ENCODE measurements around the gene XIRP2.

The XIRP2 gene

DNA sequence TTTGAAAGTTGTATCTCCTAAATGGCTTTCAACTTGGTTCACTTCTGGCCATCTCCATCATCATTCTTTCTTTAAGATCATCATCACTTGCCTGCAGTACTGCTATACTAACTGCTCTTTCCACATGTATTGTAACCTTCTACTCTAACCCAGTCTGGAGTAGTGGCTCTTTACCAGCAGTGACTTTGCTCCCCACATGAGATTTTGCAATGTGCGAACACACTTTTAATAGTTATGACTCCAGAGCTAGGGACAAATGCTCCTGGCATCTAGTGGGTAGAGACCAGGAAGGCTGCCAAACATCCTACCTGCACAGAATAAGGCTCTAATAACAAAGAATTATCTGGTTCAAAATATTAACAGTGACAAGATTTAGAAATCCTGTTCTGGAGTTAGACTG, 243.8 kb downstream of the XIRP2 start:
- in situ Hi-C loops (cut with MboI; ENCODE audit: low sequenced_read_pairs), result no loop called here

DNA sequence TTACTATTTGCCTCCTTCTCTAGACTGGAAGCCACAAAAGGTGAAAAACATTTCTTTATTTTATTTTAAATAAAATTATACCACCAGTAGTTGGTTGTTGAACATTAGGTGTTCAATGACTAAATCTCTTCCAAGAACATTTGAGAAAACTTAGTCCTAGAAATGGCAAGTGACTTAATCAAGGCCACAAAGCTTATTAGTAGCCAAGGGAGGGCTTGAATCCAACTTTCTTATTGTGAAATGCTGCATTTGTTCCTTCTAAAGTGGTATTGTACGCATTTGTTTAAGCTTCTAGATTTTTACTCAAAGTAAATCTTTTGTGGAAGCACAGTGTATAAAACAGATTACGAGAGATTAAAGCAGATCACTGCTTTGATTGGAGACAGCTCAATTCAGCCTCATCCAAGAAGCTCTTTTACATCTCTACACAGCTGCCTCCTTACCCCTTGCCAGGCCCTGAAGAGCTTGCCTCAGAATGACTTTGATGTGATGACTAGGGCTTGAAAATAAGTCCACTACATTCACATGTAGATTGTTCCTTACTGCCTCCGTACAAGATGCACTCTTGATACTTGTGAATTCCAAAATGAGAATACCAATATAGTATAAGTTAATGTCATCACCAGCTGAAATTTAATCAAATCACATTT, 244.8 kb downstream of the XIRP2 start:
- in situ Hi-C loops (cut with MboI; ENCODE audit: low sequenced_read_pairs), result no loop called here

DNA sequence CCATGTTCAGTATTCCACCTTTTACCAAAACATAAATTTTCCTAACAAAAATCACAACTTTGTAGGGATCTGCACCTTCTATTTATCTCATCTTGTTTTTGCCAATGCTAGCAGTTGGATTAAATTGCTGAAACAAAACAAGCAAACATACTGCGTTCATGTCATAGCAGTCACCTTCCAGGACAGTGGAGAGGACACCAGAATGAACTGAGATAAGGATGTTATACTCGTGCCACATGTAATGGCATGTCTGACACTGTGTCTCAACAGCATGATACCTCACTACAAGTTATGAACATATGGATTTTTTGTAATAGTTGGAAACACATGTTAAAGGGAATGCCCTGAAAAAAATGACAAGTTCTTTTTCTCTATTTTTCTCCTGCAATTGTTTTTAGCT, 245.3 kb downstream of the XIRP2 start:
- in situ Hi-C loops (cut with MboI; ENCODE audit: low sequenced_read_pairs), result no loop called here

DNA sequence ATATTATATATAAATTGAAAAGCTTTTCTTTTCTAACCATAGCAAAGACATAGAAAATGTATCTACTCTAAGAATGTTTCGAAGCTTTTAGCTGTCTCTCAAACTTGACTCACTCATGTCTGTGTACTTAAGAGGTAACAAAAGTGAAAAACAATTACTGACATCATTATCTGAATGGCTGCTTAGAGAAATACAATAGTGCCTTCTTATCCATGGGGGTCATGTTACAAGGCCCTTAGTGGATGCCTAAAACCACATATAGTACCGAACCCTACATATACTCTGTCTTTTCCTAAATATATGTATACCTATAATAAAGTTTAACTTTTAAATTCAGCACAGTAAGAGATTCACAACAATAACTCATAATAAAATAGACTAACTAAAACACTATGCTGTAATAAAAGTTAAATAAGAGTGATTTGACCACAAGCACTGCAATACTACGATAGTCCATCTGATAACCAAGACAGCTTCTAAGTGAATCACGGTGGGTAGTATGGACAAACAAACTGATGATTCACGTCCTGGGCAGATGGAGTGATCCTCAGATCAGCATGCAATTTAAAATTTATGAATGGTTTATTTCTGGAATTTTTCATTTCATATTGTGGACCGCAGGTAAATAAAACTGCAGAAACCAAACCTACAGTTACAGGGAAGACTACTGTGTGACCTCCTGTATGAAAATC, 246.2 kb downstream of the XIRP2 start:
- in situ Hi-C loops (cut with MboI; ENCODE audit: low sequenced_read_pairs), result no loop called here

DNA sequence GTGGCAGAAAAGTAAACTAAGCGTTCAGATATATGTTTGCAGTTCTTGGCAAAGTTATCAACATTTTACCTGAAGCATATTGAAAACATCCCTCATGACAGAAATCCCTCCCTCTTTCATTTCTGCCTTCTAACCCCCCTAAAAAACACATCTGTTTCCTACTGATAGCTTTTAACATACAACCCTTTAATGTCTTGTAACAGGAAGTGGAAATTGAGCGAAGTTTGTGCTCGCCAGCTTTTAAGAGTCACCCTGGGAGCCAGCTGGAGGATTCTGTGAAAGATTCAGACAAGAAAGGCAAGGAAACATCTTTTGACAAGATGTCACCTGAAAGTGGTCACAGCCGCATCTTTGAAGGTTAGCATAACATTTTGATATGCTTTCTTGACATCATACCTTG, 247.4 kb downstream of the XIRP2 start:
- in situ Hi-C loops (cut with MboI; ENCODE audit: low sequenced_read_pairs), result no loop called here

DNA sequence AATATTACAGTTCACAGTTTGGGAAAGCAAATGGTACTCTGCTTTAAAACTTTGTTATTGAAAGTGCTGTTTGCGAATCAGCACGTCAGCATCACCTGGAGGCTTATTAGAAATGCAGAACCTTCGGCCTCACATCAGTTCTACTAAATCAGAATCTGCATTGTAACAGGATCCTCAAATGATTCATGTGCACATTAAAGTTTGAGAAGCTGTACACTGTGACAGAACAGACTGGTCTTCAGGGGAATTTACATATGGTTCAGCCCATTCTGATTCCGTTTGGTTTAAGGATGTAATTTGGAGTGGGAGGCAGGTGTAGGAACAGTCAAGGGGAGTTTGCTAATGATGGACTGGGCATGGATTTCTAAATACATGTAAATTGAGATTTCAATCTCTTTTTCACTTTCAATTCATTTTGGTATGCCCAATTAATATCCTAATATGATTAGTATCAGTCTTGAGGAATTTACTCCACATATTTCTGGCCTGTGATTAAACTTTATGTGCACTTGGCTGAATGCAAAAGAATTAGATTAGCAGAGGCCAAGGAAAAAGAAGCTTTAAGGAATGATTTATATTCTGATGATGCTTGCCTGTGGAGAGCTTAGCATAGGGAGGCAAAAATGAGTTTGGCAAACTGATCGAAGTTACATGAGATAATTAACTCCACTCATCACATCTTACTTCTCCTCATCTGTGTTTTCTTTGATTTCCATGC, 248.8 kb downstream of the XIRP2 start:
- in situ Hi-C loops (cut with MboI; ENCODE audit: low sequenced_read_pairs), result no loop called here

DNA sequence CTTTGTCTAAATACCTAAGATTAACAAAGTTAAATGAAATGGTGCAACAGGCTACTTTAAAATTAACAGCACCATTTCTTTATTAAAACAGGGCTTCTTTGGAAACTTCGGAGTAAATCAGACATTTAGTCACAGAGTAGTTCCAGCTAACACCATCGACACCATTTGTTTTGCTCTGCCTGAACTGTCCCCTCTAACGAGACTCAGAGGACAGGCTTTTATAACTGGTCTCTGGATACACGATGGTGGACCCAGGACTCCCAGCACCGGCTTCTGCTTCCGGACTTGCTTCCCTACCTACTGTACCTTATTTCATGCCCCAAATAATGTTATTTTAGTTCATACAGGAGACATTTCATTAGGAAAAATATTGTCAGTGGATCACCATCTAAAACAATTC, 252.1 kb downstream of the XIRP2 start:
- in situ Hi-C loops (cut with MboI; ENCODE audit: low sequenced_read_pairs), result no loop called here

DNA sequence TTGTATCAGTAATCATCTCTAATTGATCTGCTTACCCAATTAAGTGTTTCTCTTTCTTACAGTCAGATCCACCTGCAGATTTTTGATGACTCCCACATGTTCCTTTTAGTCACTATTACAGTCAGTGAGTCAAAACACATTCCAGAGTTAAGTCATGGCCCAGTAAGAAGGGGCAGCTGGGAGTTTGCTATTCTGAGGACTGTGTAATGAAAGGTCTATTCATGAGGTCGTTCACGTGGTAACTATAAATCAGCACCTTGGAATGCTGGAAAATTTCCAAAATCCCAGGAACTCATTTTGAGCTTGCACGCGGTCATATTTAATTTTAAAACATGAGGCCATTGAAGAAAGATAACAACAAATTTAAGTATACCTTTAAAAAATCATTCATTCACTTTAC, 252.5 kb downstream of the XIRP2 start:
- in situ Hi-C loops (cut with MboI; ENCODE audit: low sequenced_read_pairs), result no loop called here

DNA sequence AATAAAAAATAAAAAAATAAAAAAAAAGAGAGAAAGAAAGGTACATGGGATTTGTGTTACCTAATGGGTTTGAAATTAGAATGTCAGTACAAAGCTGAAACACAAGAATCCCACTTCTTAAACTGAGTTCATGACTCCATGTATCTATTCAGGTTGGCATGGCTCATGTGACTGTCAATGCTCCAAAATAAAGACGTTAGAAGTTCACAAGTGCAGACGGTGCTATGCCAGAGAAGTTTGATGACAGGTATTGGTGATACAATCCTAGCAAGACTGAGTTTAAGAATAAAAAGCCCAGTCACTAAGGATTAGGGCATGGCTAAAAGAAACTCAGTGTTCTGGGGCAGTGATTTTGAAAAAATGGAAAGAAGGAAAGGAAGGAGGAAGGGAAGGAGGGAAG, 254.3 kb downstream of the XIRP2 start:
- in situ Hi-C loops (cut with MboI; ENCODE audit: low sequenced_read_pairs), result no loop called here

DNA sequence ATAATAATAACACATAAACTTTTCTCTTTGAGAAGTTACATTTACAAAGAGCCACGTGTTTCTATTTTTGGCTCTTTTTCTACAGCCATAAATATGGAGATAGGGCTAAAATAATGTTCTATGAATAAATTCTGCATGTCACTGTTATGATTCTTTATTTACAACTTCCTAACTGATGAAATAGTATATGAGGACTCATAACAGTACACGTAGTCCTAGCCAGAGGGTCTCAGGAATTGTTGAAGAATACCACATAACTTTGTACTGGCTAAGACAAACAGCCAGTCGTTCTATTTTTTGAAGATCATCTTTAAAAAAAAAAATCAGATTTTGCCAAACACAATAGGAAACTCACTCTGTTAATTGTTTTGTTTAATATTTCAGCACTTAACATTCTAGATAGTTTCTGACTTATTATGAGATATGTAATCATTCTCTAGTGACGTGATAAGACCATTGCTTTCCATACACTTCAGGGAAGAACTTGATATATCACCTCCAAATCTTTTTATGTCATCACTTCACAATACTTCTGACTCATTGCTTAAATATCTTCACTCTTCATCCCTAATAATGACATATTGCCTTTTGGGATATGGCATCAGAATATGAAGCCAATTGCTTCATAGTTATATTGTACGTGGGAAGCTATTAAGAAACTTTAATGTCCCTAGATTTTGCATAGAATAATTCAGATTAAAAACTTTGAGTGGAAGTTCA, 256.1 kb downstream of the XIRP2 start:
- in situ Hi-C loops (cut with MboI; ENCODE audit: low sequenced_read_pairs), result no loop called here

DNA sequence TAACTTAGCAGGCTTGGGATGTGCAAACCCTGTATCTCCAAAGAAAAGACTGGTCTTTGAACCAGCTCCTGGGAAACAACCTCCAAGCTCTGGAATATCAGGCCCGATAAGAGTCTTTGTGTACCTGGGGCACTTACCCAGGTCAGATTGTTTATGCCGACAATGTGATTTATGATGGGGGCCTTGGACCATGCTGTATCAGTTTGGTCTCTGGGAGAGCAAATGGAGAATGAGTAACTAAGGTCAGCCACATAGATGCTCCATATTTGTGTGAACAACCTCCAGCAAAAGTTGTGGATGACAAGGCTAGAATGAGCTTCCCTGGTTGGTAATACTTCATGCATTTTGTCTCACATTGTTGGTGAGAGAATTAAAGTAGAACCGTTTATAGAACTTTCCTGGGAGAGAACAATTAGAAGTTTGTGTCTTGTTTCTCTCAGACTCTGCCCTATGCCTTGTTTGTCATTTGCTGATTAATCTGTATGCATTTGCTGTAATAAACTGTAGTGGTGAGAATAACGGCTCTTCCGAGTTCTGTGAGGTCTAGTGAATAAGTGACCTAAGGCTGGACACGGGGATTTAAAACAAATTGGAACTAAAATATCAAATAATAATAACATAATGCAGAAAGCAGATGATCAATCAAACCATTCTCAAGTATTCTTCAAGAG, 259.1 kb downstream of the XIRP2 start:
- in situ Hi-C loops (cut with MboI; ENCODE audit: low sequenced_read_pairs), result no loop called here

DNA sequence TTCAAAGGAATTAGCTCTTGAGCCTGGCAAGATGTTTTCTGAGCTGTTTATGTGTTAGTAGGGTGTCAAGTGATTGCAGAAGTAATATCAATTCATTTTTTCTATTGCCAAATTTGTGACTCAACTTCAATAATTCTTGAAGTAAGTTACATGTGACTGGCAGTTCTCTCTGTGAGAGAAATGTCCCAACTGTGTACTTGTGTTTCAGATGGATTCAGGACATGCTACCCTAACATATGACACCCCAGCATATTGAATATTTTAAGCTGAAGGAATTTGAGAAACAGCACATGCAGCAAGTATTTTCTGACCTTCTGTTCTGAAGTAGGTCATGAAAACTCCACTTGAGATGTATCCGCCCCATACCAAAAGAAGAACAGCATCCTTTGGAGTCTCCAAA, 263.6 kb downstream of the XIRP2 start:
- in situ Hi-C loops (cut with MboI; ENCODE audit: low sequenced_read_pairs), result no loop called here

DNA sequence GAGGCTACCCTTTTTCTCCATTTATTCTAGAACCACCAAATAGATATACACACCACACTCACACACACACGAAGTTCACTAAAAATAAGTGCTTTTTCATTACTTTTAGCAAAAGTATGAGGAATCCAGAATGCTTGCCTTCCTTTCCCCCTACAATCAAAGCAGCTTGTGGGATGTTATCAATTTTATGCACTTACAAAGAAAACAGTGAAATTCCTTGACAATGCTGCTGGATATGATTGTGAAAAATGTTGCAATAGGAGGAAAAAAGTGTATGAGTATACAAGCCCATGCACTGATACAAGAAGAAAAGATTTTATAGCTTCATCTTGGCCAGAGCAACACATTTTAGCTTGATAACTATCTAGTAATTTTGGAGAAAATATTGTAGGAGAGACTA, 269.2 kb downstream of the XIRP2 start:
- in situ Hi-C loops (cut with MboI; ENCODE audit: low sequenced_read_pairs), result no loop called here

DNA sequence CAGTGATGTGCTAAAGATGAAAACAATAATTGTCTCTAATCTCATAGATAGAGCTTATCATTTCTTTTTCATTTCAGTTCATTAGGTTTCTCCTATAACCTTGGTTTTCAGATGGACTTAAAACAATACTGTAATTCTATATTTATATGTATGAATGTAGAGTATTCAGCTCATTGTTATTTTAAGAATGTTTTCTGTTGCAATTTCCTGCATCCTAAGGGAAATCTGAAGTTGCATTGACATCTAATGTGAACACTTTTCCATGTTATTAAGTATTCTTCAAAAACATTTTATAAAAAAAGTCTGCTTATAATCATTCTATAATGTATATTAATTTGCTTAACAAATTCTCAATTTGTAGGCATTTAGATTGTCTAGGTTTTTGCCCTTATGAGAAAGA, 288.9 kb downstream of the XIRP2 start:
- in situ Hi-C loops (cut with MboI; ENCODE audit: low sequenced_read_pairs), result no loop called here

DNA sequence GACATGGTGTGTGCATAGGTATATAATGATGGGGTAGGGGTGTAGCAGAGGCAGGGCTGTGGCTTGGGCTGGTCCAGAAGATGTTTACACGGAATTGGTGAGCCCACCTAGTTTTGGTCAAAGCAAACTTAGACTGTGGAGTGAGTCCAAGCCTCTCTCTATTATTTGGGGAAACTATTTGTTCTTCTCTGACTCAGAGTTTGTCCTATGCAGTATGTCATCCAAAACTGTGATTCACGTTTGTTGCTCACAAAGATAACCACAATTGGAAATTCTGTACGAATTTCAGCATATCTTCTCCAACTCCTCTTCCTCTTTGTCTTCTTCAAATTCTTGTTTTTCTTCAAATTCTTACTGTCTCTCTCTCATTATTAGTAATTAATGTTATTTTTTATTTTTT, 292.9 kb downstream of the XIRP2 start:
- in situ Hi-C loops (cut with MboI; ENCODE audit: low sequenced_read_pairs), result no loop called here

DNA sequence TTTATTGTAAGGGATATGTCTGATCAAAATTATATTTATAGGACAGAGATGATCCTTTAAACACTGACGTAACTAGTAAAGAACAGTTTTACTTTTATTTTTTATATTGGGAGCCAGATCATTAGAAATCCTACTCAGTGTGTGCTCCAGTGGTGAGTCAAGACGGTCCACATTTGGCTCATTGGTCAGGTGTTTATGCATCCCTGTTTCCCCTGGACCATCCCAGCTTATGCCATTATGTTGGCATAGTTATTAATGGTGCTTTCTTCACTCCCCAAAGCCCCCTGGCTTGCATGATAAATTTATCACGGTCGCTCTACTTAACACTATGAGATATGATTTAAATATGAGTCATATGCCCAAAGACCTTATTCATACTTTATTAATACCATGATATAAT, 293.4 kb downstream of the XIRP2 start:
- in situ Hi-C loops (cut with MboI; ENCODE audit: low sequenced_read_pairs), result no loop called here

DNA sequence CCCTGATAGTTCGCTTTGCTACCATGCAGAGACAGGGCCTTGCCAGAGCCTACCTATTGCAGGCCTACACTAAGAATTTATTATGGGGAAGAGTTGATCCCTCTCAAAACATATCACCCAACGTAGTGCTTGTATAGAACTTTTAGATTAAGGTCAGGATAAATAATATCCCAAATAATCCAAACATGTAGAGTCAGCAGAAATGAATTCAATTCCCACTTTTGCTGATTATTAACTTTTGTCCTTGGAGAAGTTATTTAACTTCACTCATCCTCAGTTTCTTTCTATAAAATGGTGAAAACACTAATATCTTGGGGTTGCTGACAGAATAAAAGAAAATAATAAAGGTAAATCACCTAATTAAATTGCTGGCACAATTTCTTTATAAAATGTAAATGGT, 294.1 kb downstream of the XIRP2 start:
- in situ Hi-C loops (cut with MboI; ENCODE audit: low sequenced_read_pairs), result no loop called here

DNA sequence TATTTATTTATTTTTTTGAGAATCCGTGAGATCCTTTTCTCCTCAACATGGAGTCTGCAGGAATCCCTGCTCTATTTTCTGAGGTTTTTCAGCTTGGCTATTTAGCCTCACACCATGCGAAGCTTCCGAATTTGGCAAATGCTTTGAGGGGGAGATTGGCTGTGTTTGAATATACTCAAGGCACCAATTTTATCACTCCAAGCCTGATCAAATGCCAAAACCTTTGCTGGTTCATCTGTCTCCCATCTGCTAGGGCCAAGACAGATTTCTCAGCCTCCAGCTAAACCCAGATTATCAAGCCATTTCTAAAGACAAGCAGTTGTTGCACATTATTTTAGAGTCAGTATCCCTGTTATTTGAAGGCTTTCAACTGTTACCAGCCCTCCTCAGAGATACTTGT, 295.7 kb downstream of the XIRP2 start:
- in situ Hi-C loops (cut with MboI; ENCODE audit: low sequenced_read_pairs), result no loop called here

DNA sequence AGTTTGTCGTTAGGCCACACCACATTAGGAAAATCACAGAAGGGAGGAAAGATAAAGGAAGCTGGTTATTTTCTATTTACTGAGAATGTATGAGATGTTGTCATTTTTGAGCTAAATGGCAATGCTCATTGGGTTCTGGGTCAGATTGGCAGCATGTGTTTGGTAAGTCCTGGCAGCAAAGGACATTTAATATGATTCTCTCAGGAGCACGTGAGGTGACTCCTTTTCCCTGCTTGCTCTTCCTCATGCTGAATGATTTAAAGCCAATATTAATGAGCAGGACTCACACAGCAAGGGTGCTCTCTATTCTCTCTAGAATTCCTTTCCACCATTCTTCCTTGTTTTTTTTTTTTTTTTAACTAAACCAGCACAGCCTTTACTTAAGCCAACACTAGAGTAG, 298.2 kb downstream of the XIRP2 start:
- in situ Hi-C loops (cut with MboI; ENCODE audit: low sequenced_read_pairs), result no loop called here

DNA sequence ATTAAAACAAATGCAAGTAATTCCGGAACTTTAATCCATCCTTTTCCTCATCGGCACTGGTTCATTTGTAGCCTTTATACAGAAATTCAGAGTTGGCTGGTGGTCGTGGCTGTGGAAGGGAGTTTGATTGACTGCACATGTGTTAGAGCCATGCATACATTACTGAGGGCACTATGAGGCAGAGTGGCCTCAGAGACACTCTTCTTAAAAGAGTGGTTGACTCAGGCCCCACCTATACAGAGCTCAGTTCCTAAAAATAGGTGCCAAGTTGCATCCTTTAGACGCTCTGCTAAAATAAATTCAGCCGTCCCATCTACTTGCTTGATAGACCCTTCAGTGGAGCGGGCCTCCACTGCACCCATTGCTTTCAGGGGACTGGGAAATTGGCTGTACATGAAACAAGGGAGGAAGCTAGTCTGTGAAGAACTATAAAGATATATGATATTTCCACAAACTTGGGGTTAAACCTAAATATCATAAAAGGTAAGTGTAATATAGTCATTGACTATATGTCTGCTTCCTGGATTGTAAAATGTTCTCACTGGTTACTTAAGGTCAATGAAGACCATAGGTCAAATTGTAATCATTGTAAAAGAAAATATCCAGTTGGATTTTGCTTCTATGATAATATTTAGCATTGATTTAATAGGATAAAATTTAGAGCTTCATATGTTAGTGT, 298.9 kb downstream of the XIRP2 start:
- in situ Hi-C loops (cut with MboI; ENCODE audit: low sequenced_read_pairs), result no loop called here
